Activated CD8-positive, alpha-beta T cell treated with anti-CD3 and anti-CD28 coated beads, Interleukin-2, amount 10 ng/mL, durations not matched to agents 7 days and 5 days (primary cell): ENCODE measurements around the gene WDR76. TPM values are rescaled to one million over a fixed set of nuclear protein-coding genes. Genes with fewer than 3 reads are reported as not detected.
A peak's percentile ranks its signal among the peaks of the same experiment; 100 is the strongest.
"Not testable (repeated sequence)": the region's sequence is repeated elsewhere in the genome, so short reads cannot be mapped to it uniquely, and the experiment has no call there.

Experiments used
- ATAC-seq: fragments of 150-1000 bp; cut with Tn5 transposase; one replicate; pipeline ENCODE4 v1.10.0; 2021; ENCODE audit warnings: moderate library complexity
- CTCF ChIA-PET: fragments of 350-600 bp; sonication (Branson Sonifier 250); formaldehyde crosslinking; loops from one replicate; lab custom pipeline; 2021; ENCODE audit warnings: antibody characterized with exemption; lab: Charles Lee
- POLR2A ChIA-PET: fragments of 350-600 bp; sonication (Branson Sonifier 250); formaldehyde crosslinking; loops from one replicate; lab custom pipeline; 2021; ENCODE audit warnings: antibody characterized with exemption; lab: Charles Lee
- DNase-seq: peaks from one replicate; pipeline ENCODE4 v3.0.0-alpha.2; 2020
- H3K27ac Mint-ChIP-seq: one replicate; pipeline ENCODE4 v1.8.0; 2021; ENCODE audit warnings: mild to moderate bottlenecking, mixed read lengths
- H3K27me3 Mint-ChIP-seq: one replicate; pipeline ENCODE4 v1.8.0; 2021; ENCODE audit warnings: low read depth, mixed read lengths
- H3K36me3 Mint-ChIP-seq: one replicate; pipeline ENCODE4 v1.8.0; 2021; ENCODE audit warnings: low read depth, mixed read lengths
- H3K4me1 Mint-ChIP-seq: one replicate; pipeline ENCODE4 v1.8.0; 2021; ENCODE audit warnings: low read depth, mixed read lengths
- H3K4me3 Mint-ChIP-seq: one replicate; pipeline ENCODE4 v1.8.0; 2021; ENCODE audit warnings: mild to moderate bottlenecking, mixed read lengths
- H3K9me3 Mint-ChIP-seq: one replicate; pipeline ENCODE4 v1.8.0; 2022; ENCODE audit warnings: mixed read lengths; ENCODE audit not compliant: insufficient read depth
- total RNA-seq, 2 experiments: library from RNA; stranded (reverse); gene quantifications; one replicate each; pipeline ENCODE4 v1.2.3, GENCODE V29; 2021

WDR76 gene
- total RNA-seq, 2 experiments from 2014 or later = 87.0 to 88.7 TPM

GRCh38 chr15:43852607-43853006, 25.8 kb downstream of the WDR76 start:
- Mint-ChIP-seq H3K27me3 (no peaks in the 10 kb centered on the region), H3K4me3 (no peak overlapping the region), H3K27ac (no peak overlapping the region), H3K9me3 (no peaks in the 10 kb centered on the region), H3K36me3 (peaks cover 62% of the 10 kb centered on the region), H3K4me1 (no peaks in the 10 kb centered on the region)
- CTCF ChIA-PET = no interaction called here
- ATAC-seq = no peak
- POLR2A ChIA-PET = no interaction called here
- no peak for DNase-seq

GRCh38 chr15:43854801-43855200, 28.0 kb downstream of the WDR76 start:
- Mint-ChIP-seq H3K27ac (no peak overlapping the region), H3K4me1 (no peaks in the 10 kb centered on the region), H3K36me3 (peaks cover 66% of the 10 kb centered on the region), H3K27me3 (no peaks in the 10 kb centered on the region), H3K4me3 (no peak overlapping the region), H3K9me3 (no peaks in the 10 kb centered on the region)
- ChIA-PET CTCF (interaction anchor here (1.4 kb wide), 1 partner anchor 17 kb away, joined by 5 read pairs; no protein-coding TSS in a partner anchor), POLR2A (no interaction called here)
- ATAC-seq (no peak), DNase-seq (no peak)

GRCh38 chr15:43859546-43859945, 32.7 kb downstream of the WDR76 start:
- DNase-seq (no peak), ATAC-seq (no peak)
- Mint-ChIP-seq H3K36me3 (peaks cover 47% of the 10 kb centered on the region), H3K4me3 (no peak overlapping the region), H3K4me1 (no peaks in the 10 kb centered on the region), H3K27ac (no peak overlapping the region), H3K27me3 (no peaks in the 10 kb centered on the region), H3K9me3 (no peaks in the 10 kb centered on the region)
- CTCF ChIA-PET = no interaction called here
- POLR2A ChIA-PET = interaction anchor here (1.5 kb wide), 1 partner anchor 27 kb away, joined by 3 read pairs; no protein-coding TSS in a partner anchor

GRCh38 chr15:43866636-43867035, 39.8 kb downstream of the WDR76 start:
- ATAC-seq, H3K27ac Mint-ChIP-seq, H3K4me3 Mint-ChIP-seq, H3K4me1 Mint-ChIP-seq, H3K27me3 Mint-ChIP-seq, H3K9me3 Mint-ChIP-seq, DNase-seq, POLR2A ChIA-PET: not testable (repeated sequence)
- CTCF ChIA-PET = interaction anchor here (1.4 kb wide), 1 partner anchor 16 kb away, joined by 3 read pairs; no protein-coding TSS in a partner anchor
- peaks cover 42% of the 10 kb centered on the region for H3K36me3 Mint-ChIP-seq

GRCh38 chr15:43867096-43867495, 40.3 kb downstream of the WDR76 start:
- CTCF ChIA-PET = interaction anchor here (1.4 kb wide), 1 partner anchor 15 kb away, joined by 3 read pairs; no protein-coding TSS in a partner anchor
- Mint-ChIP-seq H3K4me1 (peaks cover 2% of the 10 kb centered on the region), H3K36me3 (peaks cover 47% of the 10 kb centered on the region), H3K9me3 (no peaks in the 10 kb centered on the region), H3K4me3 (no peak overlapping the region), H3K27ac (no peak overlapping the region), H3K27me3 (no peaks in the 10 kb centered on the region)
- no peak for DNase-seq
- ATAC-seq = no peak
- POLR2A ChIA-PET = no interaction called here

GRCh38 chr15:43868406-43868805, 41.6 kb downstream of the WDR76 start:
- ChIA-PET CTCF (interaction anchor here (1.0 to 1.5 kb wide), 3 partner anchors 10 to 27 kb away, joined by 3 read pairs; no protein-coding TSS in a partner anchor), POLR2A (no interaction called here)
- H3K4me3 Mint-ChIP-seq = no peak overlapping the region
- H3K9me3 Mint-ChIP-seq = no peaks in the 10 kb centered on the region
- H3K27me3 Mint-ChIP-seq = no peaks in the 10 kb centered on the region
- peaks cover 55% of the 10 kb centered on the region for H3K36me3 Mint-ChIP-seq
- H3K4me1 Mint-ChIP-seq = peaks cover 2% of the 10 kb centered on the region
- no peak for ATAC-seq
- no peak overlapping the region for H3K27ac Mint-ChIP-seq
- DNase-seq = no peak

GRCh38 chr15:43871835-43872234, 45.0 kb downstream of the WDR76 start:
- no peak overlapping the region for H3K27ac Mint-ChIP-seq
- peaks cover 63% of the 10 kb centered on the region for H3K36me3 Mint-ChIP-seq
- no peak for ATAC-seq
- H3K27me3 Mint-ChIP-seq = no peaks in the 10 kb centered on the region
- H3K4me3 Mint-ChIP-seq = no peak overlapping the region
- DNase-seq = no peak
- ChIA-PET POLR2A (no interaction called here), CTCF (interaction anchor here (0.8 to 1.8 kb wide), 4 partner anchors 13 to 195 kb away, joined by 3 to 7 read pairs (median 4); no protein-coding TSS in a partner anchor)
- H3K4me1 Mint-ChIP-seq = peaks cover 2% of the 10 kb centered on the region
- no peaks in the 10 kb centered on the region for H3K9me3 Mint-ChIP-seq

- peak; percentile 29 for DNase-seq
These were observed 45.7 kb downstream of the WDR76 start for GRCh38 chr15:43872416-43873020.

GRCh38 chr15:43873651-43874050, 46.8 kb downstream of the WDR76 start:
- ChIA-PET POLR2A (no interaction called here), CTCF (no interaction called here)
- H3K27ac Mint-ChIP-seq = no peak overlapping the region
- ATAC-seq (no peak), DNase-seq (no peak)
- H3K4me3 Mint-ChIP-seq = no peak overlapping the region
- H3K9me3 Mint-ChIP-seq = no peaks in the 10 kb centered on the region
- no peaks in the 10 kb centered on the region for H3K4me1 Mint-ChIP-seq
- H3K36me3 Mint-ChIP-seq = peaks cover 64% of the 10 kb centered on the region
- no peaks in the 10 kb centered on the region for H3K27me3 Mint-ChIP-seq

More at GRCh38 chr15:43872416-43873020, 45.7 kb downstream of the WDR76 start:
- no peak overlapping the region for H3K27ac Mint-ChIP-seq
- ChIA-PET POLR2A (no interaction called here), CTCF (interaction anchor here (1.6 to 1.8 kb wide), 2 partner anchors 19 to 194 kb away, joined by 5 to 7 read pairs; no protein-coding TSS in a partner anchor)
- H3K36me3 Mint-ChIP-seq = peaks cover 65% of the 10 kb centered on the region
- no peaks in the 10 kb centered on the region for H3K9me3 Mint-ChIP-seq
- no peaks in the 10 kb centered on the region for H3K27me3 Mint-ChIP-seq
- H3K4me1 Mint-ChIP-seq = peaks cover 1% of the 10 kb centered on the region
- no peak overlapping the region for H3K4me3 Mint-ChIP-seq
- ATAC-seq = no peak

GRCh38 chr15:43876872-43877271, 50.1 kb downstream of the WDR76 start:
- peaks cover 63% of the 10 kb centered on the region for H3K36me3 Mint-ChIP-seq
- no peak overlapping the region for H3K27ac Mint-ChIP-seq
- H3K27me3 Mint-ChIP-seq = no peaks in the 10 kb centered on the region
- ChIA-PET CTCF (no interaction called here), POLR2A (interaction anchor here (1.1 kb wide), 1 partner anchor 76 kb away, joined by 3 read pairs; the partner anchor contains the start of genes HYPK and SERINC4)
- DNase-seq = no peak
- no peak for ATAC-seq
- no peaks in the 10 kb centered on the region for H3K4me1 Mint-ChIP-seq
- no peak overlapping the region for H3K4me3 Mint-ChIP-seq
- H3K9me3 Mint-ChIP-seq = no peaks in the 10 kb centered on the region

- no peaks in the 10 kb centered on the region for H3K9me3 Mint-ChIP-seq
- no peaks in the 10 kb centered on the region for H3K4me1 Mint-ChIP-seq
- H3K4me3 Mint-ChIP-seq = no peak overlapping the region
- H3K27me3 Mint-ChIP-seq = no peaks in the 10 kb centered on the region
- H3K27ac Mint-ChIP-seq = no peak overlapping the region
- ChIA-PET POLR2A (interaction anchor here (1.1 kb wide), 1 partner anchor 77 kb away, joined by 3 read pairs; the partner anchor contains the start of genes HYPK and SERINC4), CTCF (no interaction called here)
- H3K36me3 Mint-ChIP-seq = peaks cover 61% of the 10 kb centered on the region
- no peak for DNase-seq
- no peak for ATAC-seq
These were observed 50.6 kb downstream of the WDR76 start for GRCh38 chr15:43877371-43877770.

- ChIA-PET CTCF (interaction anchor here (0.7 kb wide), 1 partner anchor 9 kb away, joined by 3 read pairs; no protein-coding TSS in a partner anchor), POLR2A (no interaction called here)
- DNase-seq (no peak), ATAC-seq (no peak)
- Mint-ChIP-seq H3K36me3 (peaks cover 63% of the 10 kb centered on the region), H3K4me1 (no peaks in the 10 kb centered on the region), H3K27me3 (no peaks in the 10 kb centered on the region), H3K9me3 (no peaks in the 10 kb centered on the region), H3K27ac (no peak overlapping the region), H3K4me3 (no peak overlapping the region)
These were observed 51.6 kb downstream of the WDR76 start for GRCh38 chr15:43878446-43878845.
